Bronchial epithelial cell (primary cell): ENCODE measurements around the gene DMRTC2. TPM values are rescaled to one million over a fixed set of nuclear protein-coding genes. Genes with fewer than 3 reads are reported as not detected.
A peak's percentile ranks its signal among the peaks of the same experiment; 100 is the strongest.

Source experiments
- DNase-seq: peaks from one replicate; pipeline ENCODE4 v3.0.0-alpha.2; 2010; ENCODE audit warnings: low read depth
- FAIRE-seq: peaks from 2 replicates; lab custom pipeline; 2011; peaks lifted over from hg19 to GRCh38; lab: Jason Lieb, UNC
- H3K27me3 ChIP-seq: 2 replicates; pipeline ENCODE4 v1.5.1; 2011; ENCODE audit warnings: low read length; ENCODE audit not compliant: control insufficient read depth, insufficient read depth
- H3K36me3 ChIP-seq: 2 replicates; pipeline ENCODE4 v1.5.1; 2011; ENCODE audit warnings: low read length; ENCODE audit not compliant: control insufficient read depth, insufficient read depth
- H3K4me3 ChIP-seq: 2 replicates; pipeline ENCODE4 v1.5.1; 2011; ENCODE audit warnings: mild to moderate bottlenecking, low read depth, low read length, control low read depth
- total RNA-seq: library from RNA; depleted of rRNA; stranded (reverse); fragments of >200 nt; gene quantifications from 2 replicates; pipeline ENCODE4 v1.2.1, GENCODE V29; 2014
- TF ChIP-seq, protein P1 (sequence below): IDR thresholded peaks from 2 replicates; pipeline ENCODE4 v1.5.1; 2011; ENCODE audit warnings: mild to moderate bottlenecking, moderate library complexity, low read length, control low read depth, inconsistent platforms; ENCODE audit not compliant: insufficient read depth, severe bottlenecking

The DMRTC2 gene
- total RNA-seq, 1 donor from 2014 or later, result not detected

DNA sequence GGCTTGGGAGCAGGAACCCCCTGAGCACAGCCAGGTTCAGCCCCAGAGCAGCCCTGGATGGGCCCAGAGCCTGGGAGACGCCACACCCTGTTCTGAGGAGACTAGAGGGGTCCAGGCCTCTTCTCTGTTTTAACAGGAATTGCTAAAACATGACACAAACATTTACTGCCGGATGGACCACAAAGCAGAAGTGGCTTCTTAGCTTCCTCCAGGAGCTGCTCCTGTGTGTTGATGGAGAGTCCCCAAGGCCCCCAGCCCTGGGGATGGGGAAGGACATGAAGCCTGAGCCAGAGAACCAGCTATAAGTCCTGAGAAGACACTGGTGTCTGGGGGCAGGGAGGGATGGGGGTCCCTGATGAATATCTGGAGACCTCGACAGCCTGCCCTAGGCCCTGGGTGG, 33.8 kb upstream of the DMRTC2 start:
- Histone ChIP-seq H3K36me3 (no peaks in the 10 kb centered on the region), H3K27me3 (no peaks in the 10 kb centered on the region), H3K4me3 (no peak overlapping the region)
- no peak for DNase-seq
- TF ChIP-seq, protein P1, sequence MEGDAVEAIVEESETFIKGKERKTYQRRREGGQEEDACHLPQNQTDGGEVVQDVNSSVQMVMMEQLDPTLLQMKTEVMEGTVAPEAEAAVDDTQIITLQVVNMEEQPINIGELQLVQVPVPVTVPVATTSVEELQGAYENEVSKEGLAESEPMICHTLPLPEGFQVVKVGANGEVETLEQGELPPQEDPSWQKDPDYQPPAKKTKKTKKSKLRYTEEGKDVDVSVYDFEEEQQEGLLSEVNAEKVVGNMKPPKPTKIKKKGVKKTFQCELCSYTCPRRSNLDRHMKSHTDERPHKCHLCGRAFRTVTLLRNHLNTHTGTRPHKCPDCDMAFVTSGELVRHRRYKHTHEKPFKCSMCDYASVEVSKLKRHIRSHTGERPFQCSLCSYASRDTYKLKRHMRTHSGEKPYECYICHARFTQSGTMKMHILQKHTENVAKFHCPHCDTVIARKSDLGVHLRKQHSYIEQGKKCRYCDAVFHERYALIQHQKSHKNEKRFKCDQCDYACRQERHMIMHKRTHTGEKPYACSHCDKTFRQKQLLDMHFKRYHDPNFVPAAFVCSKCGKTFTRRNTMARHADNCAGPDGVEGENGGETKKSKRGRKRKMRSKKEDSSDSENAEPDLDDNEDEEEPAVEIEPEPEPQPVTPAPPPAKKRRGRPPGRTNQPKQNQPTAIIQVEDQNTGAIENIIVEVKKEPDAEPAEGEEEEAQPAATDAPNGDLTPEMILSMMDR, result no peak
- no peak for FAIRE-seq

DNA sequence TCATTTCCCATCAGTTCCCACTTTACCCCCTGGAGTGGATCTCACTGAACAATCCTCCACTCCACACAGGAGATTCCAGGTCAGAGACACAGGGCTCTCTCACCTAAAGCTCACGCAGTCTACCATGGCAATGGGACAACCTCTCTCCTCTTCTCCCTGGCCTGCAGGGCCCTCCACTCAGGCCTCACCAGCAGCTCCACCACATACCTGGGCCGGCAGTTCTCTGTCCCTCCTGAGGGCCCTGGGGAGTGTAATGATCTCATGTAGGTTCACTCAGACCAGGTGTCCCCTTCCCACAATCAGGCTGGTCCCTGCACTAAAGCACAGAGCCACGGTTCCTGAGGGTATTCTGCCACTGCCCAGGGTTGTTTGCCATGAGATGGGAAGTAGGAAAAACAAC, 32.9 kb upstream of the DMRTC2 start:
- FAIRE-seq (peak; percentile 64), DNase-seq (no peak)
- Histone ChIP-seq H3K27me3 (no peaks in the 10 kb centered on the region), H3K4me3 (no peak overlapping the region), H3K36me3 (no peaks in the 10 kb centered on the region)
- TF ChIP-seq, protein P1, result no peak

- Histone ChIP-seq H3K36me3 (no peaks in the 10 kb centered on the region), H3K4me3 (no peak overlapping the region), H3K27me3 (no peaks in the 10 kb centered on the region)
- DNase-seq, result no peak
- TF ChIP-seq, protein P1, result no peak
- FAIRE-seq, result peak; percentile 36
Measured at GRCh38 chr19:41813911-41814310, 30.9 kb upstream of the DMRTC2 start.

GRCh38 chr19:41815301-41815700, 29.5 kb upstream of the DMRTC2 start:
- no peaks in the 10 kb centered on the region for H3K27me3 ChIP-seq
- no peaks in the 10 kb centered on the region for H3K36me3 ChIP-seq
- H3K4me3 ChIP-seq, result no peak overlapping the region
- TF ChIP-seq, protein P1, result no peak
- no peak for DNase-seq
- FAIRE-seq, result no peak

DNA sequence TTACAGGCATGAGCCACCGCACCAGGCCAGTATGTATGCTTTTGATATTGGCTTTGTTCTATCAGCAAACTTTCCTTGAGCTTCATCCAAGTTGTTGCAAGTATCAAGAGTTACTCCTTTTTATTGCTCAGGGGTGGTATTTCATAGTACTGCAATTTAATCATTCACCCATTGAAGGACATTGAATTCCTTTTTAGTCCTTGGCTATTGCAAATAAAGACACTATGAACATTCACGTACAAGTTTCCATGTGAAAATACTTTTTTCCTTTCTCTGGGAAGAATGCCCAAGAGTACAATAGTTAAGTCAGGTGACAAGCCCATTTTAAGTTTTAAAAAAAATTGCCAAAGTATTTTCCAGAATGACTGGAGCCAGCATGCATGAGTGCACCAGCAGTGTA, 28.1 kb upstream of the DMRTC2 start:
- TF ChIP-seq, protein P1, result no peak
- Histone ChIP-seq H3K27me3 (no peaks in the 10 kb centered on the region), H3K36me3 (no peaks in the 10 kb centered on the region), H3K4me3 (no peak overlapping the region)
- DNase-seq, result no peak
- FAIRE-seq, result no peak

DNA sequence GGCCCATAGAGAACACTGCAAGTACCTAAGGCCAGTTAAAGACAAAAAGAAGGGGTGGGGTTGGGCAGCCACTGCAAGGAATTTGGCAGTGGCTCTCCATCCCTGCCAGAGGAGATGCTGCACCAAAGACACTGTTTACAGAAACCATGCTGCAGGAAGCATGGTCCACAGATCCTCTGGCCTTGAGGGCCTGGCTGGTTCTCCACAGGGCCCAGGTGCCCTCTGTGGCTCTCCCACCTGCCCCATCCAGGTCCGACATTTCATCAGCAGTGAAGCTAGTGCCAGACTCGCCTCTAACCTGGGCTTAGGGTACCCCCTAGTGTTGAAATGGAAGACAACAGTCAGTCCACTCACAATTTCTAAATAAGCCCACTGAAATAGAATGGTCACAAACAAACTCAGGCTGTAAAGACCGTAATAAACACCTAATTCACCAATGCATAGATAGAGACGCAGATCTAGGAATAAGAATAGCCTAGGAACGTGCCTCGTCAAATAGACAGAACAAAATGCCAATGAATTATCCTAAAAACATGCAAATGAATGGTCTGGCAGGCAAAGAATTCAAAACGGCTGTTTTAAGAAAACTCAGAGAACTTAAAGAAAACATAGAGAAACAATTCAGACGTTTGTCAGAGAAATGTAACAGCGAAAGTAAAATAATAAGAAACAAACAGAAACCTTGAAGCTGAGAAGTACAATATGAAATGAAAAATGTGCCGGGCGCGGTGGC, 23.7 kb upstream of the DMRTC2 start:
- H3K27me3 ChIP-seq, result no peaks in the 10 kb centered on the region
- no peaks in the 10 kb centered on the region for H3K36me3 ChIP-seq
- FAIRE-seq (no peak), DNase-seq (peak; percentile 62)
- TF ChIP-seq, protein P1, result peak; percentile 79
- H3K4me3 ChIP-seq, result no peak overlapping the region
